GM19467 (cell line): Measurements from ENCODE around the gene PFDN1.
"Not testable (repeated sequence)": the region's sequence is repeated elsewhere in the genome, so short reads cannot be mapped to it uniquely, and the experiment has no call there.

ENCODE experiments used
- ATAC-seq: cut with Tn5 transposase; IDR thresholded peaks from one replicate; pipeline ENCODE4 v1.9.1; 2021; ENCODE audit warnings: mild to moderate bottlenecking, moderate library complexity; ENCODE audit not compliant: unreplicated experiment

Gene PFDN1

DNA sequence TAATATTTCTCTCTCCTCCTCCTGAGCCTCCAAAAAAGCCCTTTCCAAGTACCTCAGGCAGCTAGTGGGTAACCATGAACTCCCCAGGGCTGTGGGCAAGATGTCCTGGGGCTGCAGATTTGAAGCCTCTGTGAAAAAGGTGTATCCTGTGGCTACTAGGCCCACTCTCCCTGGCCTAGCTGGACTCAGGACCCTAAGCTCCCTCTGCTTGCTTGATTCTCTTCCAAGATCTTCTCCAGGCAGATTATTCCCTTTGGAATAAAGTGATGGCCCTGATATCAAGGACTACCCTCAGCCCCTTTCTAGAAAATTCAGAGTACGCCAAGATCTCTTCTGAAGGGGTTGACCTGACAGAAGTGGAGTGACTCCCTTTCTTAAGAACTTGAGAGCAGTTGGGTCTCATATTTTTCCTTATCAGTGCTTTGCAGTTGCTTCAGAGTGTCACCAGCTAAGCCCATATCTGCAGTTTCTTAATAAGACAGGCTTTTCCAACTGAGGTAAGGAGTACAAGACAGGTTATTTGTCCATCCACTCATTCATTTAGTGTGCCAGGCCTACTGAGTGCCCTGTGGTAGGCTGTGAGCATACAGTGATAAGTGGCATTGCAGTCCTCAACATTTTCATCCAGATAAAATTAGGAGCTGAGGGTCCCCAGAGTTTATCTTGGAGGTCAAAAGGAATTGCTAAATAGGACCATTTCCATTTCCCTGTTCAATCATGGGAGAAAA is 85.4 kb downstream of the PFDN1 start:
- ATAC-seq: no peak

DNA sequence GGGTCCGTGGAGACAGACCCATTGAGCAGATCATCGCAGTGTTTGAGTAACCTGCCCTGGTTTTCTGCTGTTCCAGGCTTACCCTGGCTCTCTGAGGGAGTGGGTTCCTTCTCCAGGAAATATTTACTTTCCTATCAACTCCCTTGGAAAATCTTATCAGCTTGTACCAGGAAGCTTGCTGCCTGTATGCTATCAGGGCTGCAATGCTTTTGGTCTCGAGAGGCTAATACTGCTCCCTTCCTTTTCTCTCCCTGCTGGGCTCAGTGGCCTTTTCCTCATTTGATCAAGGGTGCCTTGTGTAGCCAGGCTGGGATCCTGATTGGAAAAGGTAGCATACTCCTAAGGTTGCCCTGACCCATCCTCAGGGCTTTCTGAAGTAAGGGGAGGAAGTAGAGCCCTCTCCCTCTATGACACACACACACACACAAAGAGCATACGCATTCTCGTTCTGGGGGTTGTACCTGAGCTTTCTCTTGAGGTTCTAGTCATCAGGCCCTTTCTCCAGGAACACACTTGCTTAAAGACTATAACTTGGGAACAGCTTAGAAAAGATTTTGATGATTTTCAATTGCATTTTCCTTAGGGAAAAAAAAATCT is 86.3 kb downstream of the PFDN1 start:
- ATAC-seq: no peak

DNA sequence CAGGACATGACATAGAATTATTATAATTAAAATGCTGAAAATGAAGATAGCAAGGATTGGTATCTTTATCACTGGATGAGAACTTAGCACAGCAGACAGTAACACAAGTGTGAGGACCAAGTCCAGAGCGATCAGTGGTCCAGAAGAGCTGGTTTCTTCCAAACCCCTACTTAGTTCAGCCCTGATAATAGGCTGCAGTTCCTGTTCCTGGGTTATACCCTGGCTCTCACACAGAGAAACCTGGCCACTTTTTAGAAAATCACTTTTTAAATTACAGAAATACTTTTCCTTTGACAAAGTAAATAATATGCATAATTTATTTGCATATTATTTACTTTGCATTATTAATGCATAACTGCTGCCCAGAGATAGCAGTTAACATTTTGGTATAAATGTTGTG is 87.6 kb downstream of the PFDN1 start:
- no peak for ATAC-seq

DNA sequence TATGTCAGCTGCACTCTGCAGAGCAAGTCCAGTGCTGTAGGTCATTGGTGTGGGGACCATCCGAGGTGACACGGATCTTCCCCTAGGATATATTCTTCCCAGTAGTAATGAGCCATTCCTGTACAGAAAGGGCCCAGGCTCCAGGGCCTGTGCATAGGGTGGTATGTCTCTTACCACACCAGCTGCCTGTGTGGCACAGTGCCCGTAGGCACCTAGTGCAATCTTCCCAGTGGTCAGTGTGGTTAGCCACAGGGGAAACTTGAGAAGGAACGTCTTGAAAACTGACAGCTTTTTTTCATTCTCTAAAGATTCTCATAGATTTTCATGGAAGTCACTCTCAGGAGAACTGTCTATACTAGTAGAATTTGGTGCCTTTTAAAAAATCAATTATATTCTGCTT is 88.1 kb downstream of the PFDN1 start:
- ATAC-seq: no peak

DNA sequence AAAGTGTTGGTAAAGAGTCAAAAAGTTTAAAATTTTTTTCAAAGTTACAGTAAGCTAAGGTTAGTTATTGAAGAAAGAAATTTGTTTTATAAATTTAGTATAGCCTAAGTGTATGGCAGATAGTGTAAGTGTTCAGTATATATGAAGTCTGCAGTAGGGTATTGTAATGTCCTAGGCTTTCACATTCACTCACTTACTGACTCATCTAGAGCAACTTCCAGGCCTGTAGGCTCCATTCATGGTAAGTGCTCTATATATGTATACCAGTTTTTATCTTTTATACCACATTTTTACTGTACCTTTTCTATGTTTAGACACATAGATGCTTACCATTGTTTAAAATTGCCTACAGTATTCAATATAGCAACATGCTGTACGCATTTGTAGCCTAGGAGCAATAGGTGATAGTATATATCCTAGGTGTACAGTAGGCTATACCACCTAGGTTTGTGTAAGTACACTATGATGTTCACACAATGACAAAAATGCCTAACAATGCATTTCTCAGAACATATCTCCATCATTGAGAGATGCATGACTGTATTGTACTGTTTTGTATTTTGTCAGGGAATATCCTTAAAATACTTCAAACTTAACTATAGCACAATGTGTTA is 89.4 kb downstream of the PFDN1 start:
- no peak for ATAC-seq

DNA sequence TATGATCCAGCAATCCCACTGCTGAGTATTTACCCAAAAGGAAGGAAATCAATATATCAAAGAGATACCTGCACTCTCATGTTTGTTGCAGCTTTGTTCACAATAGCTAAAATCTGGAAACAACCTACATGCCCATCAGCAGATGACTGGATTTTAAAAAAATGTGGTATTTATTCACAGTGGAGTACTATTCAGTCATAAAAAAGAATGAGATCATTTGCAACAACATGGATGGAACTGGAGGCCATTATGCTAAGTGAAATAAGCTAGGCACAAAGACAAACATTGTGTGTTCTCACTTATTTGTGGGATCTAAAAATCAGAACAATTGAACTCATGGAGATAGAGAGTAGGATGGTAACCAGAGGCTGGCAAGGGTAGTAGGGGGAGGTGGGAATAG is 94.8 kb downstream of the PFDN1 start:
- ATAC-seq: no peak

DNA sequence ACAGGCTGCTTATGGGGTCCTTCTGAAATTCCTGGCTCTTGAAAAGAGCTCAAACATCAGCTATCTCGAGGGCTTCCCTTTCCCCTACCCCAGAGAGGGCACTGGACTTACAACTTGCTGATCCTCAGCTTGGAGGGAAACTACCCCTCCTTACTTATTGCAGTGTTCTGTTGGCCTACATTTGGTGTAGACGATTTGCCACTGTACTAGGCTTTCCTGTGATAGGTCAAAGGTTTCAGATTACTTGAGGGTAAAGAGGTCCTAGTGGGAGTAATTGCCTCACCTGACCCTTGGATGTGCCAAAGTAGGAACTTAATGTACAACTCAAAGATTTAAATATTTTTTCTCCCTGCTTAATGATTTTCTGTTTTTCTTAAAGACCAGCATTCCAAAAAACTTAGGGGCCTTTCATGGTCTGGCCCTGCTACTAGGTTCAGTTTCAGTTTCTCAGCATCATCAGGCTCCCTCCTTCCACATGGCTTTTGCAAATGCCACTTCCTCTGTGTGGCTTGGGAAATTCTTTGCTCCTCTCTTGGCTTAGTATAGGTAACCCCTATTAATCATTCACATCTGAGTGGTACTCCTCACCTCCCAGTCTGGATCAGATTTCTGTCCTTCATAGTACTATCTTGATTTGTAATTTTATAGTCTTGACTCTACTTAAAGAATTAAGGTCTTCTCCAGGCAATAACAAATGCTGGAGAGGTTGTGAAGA is 95.5 kb downstream of the PFDN1 start:
- peak; percentile 64 for ATAC-seq

DNA sequence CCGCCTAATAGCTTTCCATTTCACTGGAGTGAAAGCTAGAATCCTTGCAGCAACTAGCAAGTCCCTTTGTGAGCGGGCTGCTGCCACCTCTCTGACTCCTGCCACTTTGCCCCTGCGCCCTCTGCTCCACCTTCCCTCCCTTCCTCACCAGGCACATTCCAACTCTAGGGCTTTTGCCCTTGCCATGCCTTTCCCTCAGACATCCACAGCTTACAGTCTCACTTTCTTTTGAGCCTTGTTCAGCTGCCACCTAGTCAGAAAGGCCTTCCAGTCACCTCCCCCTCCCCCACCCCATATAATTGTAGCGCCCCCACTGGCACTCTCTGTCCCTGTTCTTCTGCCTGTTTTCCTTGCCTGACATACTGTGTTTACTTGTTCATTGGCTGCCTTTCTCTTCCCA is 96.9 kb downstream of the PFDN1 start:
- no peak for ATAC-seq

DNA sequence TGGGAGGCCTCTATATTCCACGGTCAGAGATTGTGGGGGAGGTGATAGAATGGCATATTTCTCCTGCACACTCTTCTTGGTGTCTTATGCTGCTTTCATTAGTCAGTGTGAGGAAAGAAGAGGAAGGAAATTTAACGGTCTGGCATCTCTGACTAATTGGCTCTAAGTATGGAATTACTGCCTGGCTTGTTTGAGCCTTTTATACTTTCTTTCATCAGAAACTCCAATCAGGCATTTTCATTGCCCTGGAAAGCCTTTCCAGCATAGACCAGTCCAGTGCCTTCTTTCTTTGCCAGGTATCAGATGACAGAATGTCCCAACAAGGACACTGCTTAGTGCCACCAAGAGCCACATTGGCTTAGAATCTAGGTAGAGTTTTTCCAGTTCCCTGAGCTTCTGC is 97.7 kb downstream of the PFDN1 start:
- ATAC-seq: no peak

DNA sequence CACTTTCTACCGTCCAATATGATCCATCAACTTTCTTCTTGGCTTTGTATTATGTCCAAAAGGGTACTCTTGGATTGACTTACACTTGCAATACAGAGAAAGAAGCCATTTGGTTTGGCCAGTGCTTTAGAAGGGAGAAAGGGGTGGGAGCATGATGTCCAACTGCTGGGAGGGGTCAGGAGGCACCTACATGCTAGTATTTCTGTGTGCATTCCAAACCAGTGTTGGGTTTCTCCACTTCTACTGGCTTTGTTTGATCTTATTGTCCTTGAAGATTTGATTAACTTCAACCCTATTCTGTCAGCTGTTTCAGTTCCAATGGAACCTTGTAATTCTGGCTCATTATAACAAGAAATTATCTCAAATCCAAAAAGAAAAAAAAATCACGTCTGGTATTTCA is 100.3 kb downstream of the PFDN1 start:
- ATAC-seq: no peak

DNA sequence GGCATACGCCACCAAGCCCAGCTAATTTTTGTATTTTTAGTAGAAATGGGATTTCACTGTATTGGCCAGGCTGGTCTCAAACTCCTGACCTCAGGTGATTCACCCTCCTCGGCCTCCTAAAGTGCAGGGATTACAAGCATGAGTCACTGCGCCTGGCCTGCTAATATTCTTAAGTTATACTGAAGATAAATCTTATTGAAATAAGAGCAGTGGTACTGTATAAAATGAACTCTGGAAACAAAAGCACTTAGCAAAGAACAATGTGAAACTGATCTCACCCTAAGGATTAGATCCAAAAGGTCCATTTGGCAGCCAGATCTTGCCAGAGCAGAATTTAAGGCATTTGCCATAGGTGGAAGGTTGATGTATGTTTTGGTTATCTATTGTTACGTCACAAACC is 100.8 kb downstream of the PFDN1 start:
- no peak for ATAC-seq

DNA sequence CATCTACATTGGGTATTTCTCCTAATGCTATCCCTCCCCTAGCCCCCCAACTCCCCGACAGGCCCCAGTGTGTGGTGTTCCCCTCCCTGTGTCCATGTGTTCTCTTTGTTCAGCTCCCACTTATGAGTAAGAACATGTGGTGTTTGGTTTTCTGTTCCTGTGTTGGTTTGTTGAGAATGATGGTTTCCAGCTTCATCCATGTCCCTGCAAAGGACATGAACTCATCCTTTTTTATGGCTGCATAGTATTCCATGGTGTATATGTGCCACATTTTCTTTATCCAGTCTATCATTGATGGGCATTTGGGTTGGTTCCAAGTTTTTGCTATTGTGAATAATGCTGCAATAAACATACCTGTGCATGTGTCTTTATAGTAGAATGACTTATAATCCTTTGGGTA is 104.0 kb downstream of the PFDN1 start:
- ATAC-seq: not testable (repeated sequence)

DNA sequence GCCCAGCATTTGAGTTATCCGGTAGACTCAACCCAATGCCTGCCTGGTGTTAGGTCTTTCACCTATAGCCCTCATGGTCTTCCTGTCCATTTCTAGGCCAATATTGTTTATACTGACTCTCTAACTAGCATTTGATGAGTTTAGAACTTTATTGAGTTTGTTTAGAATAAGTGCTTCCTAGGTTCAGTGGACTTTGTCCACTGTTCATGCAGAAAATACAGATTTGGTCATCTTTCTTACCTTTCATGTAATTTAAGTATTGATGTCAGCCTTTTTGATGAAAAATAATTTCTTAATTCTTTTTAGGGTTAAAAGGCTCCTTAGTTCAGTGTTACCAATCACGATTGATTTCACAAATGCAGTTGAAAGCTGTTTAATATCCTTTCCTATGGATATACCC is 105.9 kb downstream of the PFDN1 start:
- ATAC-seq: no peak

DNA sequence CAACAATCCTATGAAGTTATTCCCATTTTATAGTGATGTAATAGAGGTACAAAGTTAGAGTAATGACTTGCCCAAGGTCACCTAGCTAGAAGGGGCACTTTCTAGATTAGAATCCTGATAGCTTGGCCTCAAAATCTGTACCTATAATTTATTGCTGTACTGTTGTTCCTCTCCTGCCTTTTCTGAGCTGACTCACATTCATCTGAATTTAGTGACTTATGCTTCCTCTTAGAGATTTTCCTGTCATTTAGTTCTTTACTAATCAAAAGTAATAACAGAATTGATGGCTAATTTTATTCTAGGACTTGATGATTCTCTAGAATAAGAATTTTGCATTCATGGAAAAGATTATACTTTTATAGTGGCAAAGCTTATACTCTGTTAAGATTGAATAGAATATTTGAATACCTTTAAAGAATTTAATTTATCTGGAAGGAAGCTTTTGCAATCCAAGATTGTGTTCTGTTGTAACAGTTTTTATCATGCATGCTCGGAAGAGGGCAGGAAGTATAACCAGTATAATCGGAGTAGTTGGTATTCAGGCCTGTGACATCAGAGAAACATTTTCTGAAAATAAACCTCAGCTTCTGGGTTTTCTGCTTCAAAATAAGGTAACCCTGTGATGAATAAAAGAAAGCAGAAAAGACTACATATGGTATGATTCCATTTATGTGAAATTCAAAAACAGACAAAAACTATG is 106.6 kb downstream of the PFDN1 start:
- no peak for ATAC-seq
